SU-DHL-6 (cell line): Measurements from ENCODE around the gene NRP2.

Source experiments
- H2AFZ ChIP-seq: fragments of 200-600 bp; sonication (generic); 2 replicates; pipeline ENCODE4 v1.6.1; 2014; ENCODE audit warnings: low read depth, mild to moderate bottlenecking, moderate library complexity, mixed read lengths, antibody characterized with exemption, low read length; ENCODE audit not compliant: severe bottlenecking
- H3F3A ChIP-seq: fragments of 200-600 bp; shearing (Covaris generic); 2 replicates; pipeline ENCODE4 v1.6.0; 2016; ENCODE audit warnings: antibody characterized with exemption, mild to moderate bottlenecking; ENCODE audit not compliant: insufficient read depth
- H3K27ac ChIP-seq: fragments of 200-600 bp; sonication (generic); 2 replicates; pipeline ENCODE4 v1.5.1; 2016; ENCODE audit warnings: low read depth, mild to moderate bottlenecking, low read length, moderate library complexity, mixed read lengths
- H3K27me3 ChIP-seq: fragments of 200-600 bp; sonication (generic), shearing (Covaris generic); 2 replicates; pipeline ENCODE4 v1.6.0; 2014; ENCODE audit warnings: mild to moderate bottlenecking, low read length
- H3K36me3 ChIP-seq: fragments of 200-600 bp; sonication (generic); 2 replicates; pipeline ENCODE4 v1.6.1; 2014; ENCODE audit warnings: mild to moderate bottlenecking, low read length, mixed read lengths
- H3K4me2 ChIP-seq: fragments of 300-600, 200-600 bp; shearing (Covaris generic), sonication (generic); 2 replicates; pipeline ENCODE4 v1.6.0; 2014; ENCODE audit warnings: low read length, low read depth, mild to moderate bottlenecking; ENCODE audit not compliant: poor library complexity, severe bottlenecking
- H3K4me3 ChIP-seq: fragments of 200-600 bp; sonication (generic); 2 replicates; pipeline ENCODE4 v1.5.1; 2014; ENCODE audit warnings: antibody characterized with exemption, low read length, mild to moderate bottlenecking, mixed read lengths; ENCODE audit not compliant: insufficient read depth, poor library complexity, severe bottlenecking
- H3K79me2 ChIP-seq: fragments of 200-600 bp; sonication (generic); 2 replicates; pipeline ENCODE4 v1.6.1; 2014; ENCODE audit warnings: mild to moderate bottlenecking, low read length, moderate library complexity; ENCODE audit not compliant: insufficient read depth
- H3K9ac ChIP-seq: fragments of 200-600 bp; sonication (generic); 2 replicates; pipeline ENCODE4 v1.7.0; 2014; ENCODE audit warnings: mild to moderate bottlenecking, low read length
- H3K9me2 ChIP-seq: fragments of 200-600 bp; sonication (generic); replicated peaks from 2 replicates; pipeline ENCODE4 v1.6.1; 2014; ENCODE audit warnings: low read length; ENCODE audit not compliant: insufficient read depth
- H3K9me3 ChIP-seq: fragments of 200-600 bp; sonication (generic); 2 replicates; pipeline ENCODE4 v1.6.1; 2014; ENCODE audit warnings: low read length, mixed read lengths; ENCODE audit not compliant: insufficient read depth
- H4K20me1 ChIP-seq: fragments of 200-600 bp; sonication (generic); 2 replicates; pipeline ENCODE4 v1.6.1; 2014; ENCODE audit warnings: low read depth, mild to moderate bottlenecking, antibody characterized with exemption, low read length, moderate library complexity, mixed read lengths
- EZH2phosphoT487 ChIP-seq: fragments of 200-600 bp; sonication (generic), shearing (Covaris generic); conservative IDR thresholded peaks from 2 replicates; pipeline ENCODE4 v1.6.1; 2018; ENCODE audit warnings: mild to moderate bottlenecking, antibody characterized with exemption, low read length, moderate library complexity, mixed read lengths
- TF ChIP-seq, protein P1 (sequence below): fragments of 200-600 bp; sonication (generic); IDR thresholded peaks from one replicate; pipeline ENCODE4 v1.5.1; 2017; ENCODE audit warnings: antibody characterized with exemption, mild to moderate bottlenecking, low read length, moderate library complexity; ENCODE audit not compliant: insufficient read depth, poor library complexity, severe bottlenecking

The NRP2 gene

DNA sequence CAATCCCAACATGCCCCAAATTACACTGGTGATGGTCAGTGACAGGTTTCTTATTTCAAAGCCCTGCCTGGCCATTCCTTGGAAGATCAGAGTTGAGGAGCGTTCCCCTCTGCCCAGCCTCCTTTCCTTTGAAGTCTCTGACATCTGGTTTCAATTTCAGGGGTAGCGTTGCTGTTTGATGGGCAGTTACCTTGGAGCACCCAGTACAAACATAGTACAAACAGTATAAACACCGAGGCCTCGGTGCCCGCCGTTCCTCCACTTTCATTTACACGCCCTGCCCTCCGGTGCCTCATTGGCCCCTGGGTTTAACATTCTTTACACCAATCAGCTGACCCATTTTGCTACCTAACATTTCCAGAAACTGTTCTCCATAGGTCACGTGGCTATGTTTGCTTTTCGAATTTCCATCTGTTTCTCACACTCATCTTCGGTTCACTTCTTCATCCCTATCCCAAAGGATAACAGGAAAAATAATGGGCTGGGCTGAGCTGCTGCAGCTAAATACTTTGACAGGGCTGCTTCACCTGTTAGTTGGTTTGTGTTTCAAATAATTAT, 65.6 kb downstream of the NRP2 start:
- Histone ChIP-seq H4K20me1 (no peaks in the 10 kb centered on the region), H3K4me2 (no peak overlapping the region), H2AFZ (no peak overlapping the region), H3K4me3 (no peak overlapping the region), H3K9me2 (no peaks in the 10 kb centered on the region), H3K9ac (no peak overlapping the region), H3K27me3 (no peaks in the 10 kb centered on the region), H3K79me2 (no peaks in the 10 kb centered on the region), H3K9me3 (no peaks in the 10 kb centered on the region), H3F3A (no peaks in the 10 kb centered on the region), H3K27ac (no peak overlapping the region), H3K36me3 (no peaks in the 10 kb centered on the region)
- no peak for TF ChIP-seq EZH2phosphoT487
- TF ChIP-seq, protein P1, sequence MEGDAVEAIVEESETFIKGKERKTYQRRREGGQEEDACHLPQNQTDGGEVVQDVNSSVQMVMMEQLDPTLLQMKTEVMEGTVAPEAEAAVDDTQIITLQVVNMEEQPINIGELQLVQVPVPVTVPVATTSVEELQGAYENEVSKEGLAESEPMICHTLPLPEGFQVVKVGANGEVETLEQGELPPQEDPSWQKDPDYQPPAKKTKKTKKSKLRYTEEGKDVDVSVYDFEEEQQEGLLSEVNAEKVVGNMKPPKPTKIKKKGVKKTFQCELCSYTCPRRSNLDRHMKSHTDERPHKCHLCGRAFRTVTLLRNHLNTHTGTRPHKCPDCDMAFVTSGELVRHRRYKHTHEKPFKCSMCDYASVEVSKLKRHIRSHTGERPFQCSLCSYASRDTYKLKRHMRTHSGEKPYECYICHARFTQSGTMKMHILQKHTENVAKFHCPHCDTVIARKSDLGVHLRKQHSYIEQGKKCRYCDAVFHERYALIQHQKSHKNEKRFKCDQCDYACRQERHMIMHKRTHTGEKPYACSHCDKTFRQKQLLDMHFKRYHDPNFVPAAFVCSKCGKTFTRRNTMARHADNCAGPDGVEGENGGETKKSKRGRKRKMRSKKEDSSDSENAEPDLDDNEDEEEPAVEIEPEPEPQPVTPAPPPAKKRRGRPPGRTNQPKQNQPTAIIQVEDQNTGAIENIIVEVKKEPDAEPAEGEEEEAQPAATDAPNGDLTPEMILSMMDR = no peak

DNA sequence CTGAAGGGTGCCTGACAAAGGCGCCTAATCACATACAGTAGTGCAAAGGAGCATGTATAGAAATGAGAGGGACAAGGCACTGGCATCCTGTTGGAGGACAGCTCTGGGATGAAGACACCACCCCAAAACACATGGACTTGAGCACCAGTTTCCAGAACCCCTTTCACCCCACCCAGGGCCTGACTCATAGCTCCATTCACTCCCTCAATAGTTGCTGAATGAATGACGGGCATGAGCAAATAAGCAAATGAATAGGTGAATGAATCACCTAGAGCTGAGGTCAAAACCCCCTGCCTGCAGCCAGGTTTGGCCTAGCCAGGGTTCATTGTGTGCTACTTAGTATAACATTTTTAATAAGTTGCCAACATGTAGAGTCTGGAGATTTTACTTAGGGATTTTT, 66.3 kb downstream of the NRP2 start:
- no peak overlapping the region for H3K4me2 ChIP-seq
- H3K36me3 ChIP-seq = no peaks in the 10 kb centered on the region
- no peaks in the 10 kb centered on the region for H4K20me1 ChIP-seq
- no peak overlapping the region for H2AFZ ChIP-seq
- no peaks in the 10 kb centered on the region for H3K9me3 ChIP-seq
- no peaks in the 10 kb centered on the region for H3F3A ChIP-seq
- H3K9ac ChIP-seq = no peak overlapping the region
- no peak overlapping the region for H3K4me3 ChIP-seq
- TF ChIP-seq, protein P1 = no peak
- TF ChIP-seq EZH2phosphoT487 = no peak
- no peaks in the 10 kb centered on the region for H3K79me2 ChIP-seq
- H3K9me2 ChIP-seq = no peaks in the 10 kb centered on the region
- H3K27ac ChIP-seq = no peak overlapping the region
- H3K27me3 ChIP-seq = no peaks in the 10 kb centered on the region

DNA sequence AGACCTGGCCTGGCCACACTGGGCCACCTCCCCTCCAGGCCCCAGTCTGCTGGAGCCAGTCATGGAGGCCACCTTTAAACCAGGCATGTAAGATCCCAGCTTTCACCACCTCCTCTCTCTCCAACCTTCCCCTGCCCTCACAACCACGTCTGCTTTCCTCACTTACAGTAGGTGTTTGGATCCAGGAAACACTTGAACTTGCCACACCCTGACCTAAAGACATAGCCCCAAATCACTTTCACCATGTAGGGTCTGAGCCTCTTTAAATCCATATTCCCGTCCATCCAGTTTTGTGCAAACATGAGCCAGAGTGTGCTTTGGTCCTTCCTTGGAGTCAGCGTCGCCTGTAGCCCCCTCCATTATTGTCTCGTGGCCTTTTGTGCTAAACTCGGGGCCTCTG, 66.8 kb downstream of the NRP2 start:
- TF ChIP-seq, protein P1 = no peak
- no peak for TF ChIP-seq EZH2phosphoT487
- H2AFZ ChIP-seq = no peak overlapping the region
- no peaks in the 10 kb centered on the region for H3K27me3 ChIP-seq
- no peaks in the 10 kb centered on the region for H4K20me1 ChIP-seq
- no peaks in the 10 kb centered on the region for H3K9me3 ChIP-seq
- H3F3A ChIP-seq = no peaks in the 10 kb centered on the region
- no peaks in the 10 kb centered on the region for H3K79me2 ChIP-seq
- no peaks in the 10 kb centered on the region for H3K9me2 ChIP-seq
- H3K27ac ChIP-seq = no peak overlapping the region
- no peak overlapping the region for H3K4me3 ChIP-seq
- no peak overlapping the region for H3K4me2 ChIP-seq
- H3K36me3 ChIP-seq = no peaks in the 10 kb centered on the region
- no peak overlapping the region for H3K9ac ChIP-seq

DNA sequence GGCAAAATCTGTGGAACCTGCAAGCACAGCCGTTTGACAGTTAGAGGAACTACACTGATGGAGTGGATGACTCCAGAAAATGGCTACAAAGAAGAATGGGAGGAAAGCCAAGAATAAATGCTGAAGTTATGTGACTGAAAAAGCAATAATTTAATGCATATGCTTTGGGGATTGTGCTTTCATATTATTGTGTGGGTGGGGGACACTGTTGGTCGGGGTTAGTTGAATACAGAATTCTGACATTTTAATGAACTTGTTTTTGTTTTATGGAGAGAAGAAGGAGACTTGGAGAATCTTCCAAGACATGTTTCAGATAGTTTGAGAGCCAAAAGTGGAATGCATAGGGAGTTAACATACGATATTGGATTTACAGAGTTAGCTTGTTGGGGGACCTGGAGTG, 68.5 kb downstream of the NRP2 start:
- H3K27me3 ChIP-seq = no peaks in the 10 kb centered on the region
- no peaks in the 10 kb centered on the region for H3K36me3 ChIP-seq
- TF ChIP-seq EZH2phosphoT487 = no peak
- TF ChIP-seq, protein P1 = no peak
- H3K9me3 ChIP-seq = no peaks in the 10 kb centered on the region
- H3F3A ChIP-seq = no peaks in the 10 kb centered on the region
- H3K79me2 ChIP-seq = no peaks in the 10 kb centered on the region
- no peak overlapping the region for H3K9ac ChIP-seq
- no peak overlapping the region for H3K4me2 ChIP-seq
- H3K27ac ChIP-seq = no peak overlapping the region
- H3K9me2 ChIP-seq = no peaks in the 10 kb centered on the region
- H2AFZ ChIP-seq = no peak overlapping the region
- no peak overlapping the region for H3K4me3 ChIP-seq
- H4K20me1 ChIP-seq = no peaks in the 10 kb centered on the region
